ENCODE data around the gene CDKN2AIPNL. TPM values are rescaled to one million over a fixed set of nuclear protein-coding genes. Genes with fewer than 3 reads are reported as not detected.

The CDKN2AIPNL gene
- total and polyA plus RNA-seq, 2 of the 4 experiments (the other 2 are of a cell fraction), result 14.0 to 18.1 TPM

GRCh38 chr5:134455466-134455865, 43.8 kb upstream of the CDKN2AIPNL start:
- Histone ChIP-seq H2BK120ac (ENCODE audit: low read depth, low read length) (no peak overlapping the region), H3K79me1 (ENCODE audit: low read depth in 1 of 2, low read length in 2 of 2) (no peaks in the 10 kb centered on the region), H2BK15ac (ENCODE audit: low read depth, low read length) (no peak overlapping the region), H3K23ac (ENCODE audit: low read depth, low read length) (no peak overlapping the region), H3K9ac (ENCODE audit: low read depth, low read length) (no peak overlapping the region), H3K27me3 (ENCODE audit: control insufficient read depth, insufficient read depth, low read length) (no peaks in the 10 kb centered on the region), H3K18ac (ENCODE audit: low read depth, low read length) (no peak overlapping the region), H3K9me3 (ENCODE audit: control insufficient read depth, insufficient read depth, low read length) (no peaks in the 10 kb centered on the region), H2BK20ac (ENCODE audit: low read depth, low read length) (no peak overlapping the region), H2BK5ac (ENCODE audit: low read depth, low read length, poor library complexity, severe bottlenecking) (no peak overlapping the region), H3K4ac (ENCODE audit: low read depth, low read length) (no peak overlapping the region), H3K9me1 (ENCODE audit: insufficient read depth, low read length) (peaks cover 18% of the 10 kb centered on the region), H3K4me2 (ENCODE audit: low read depth, low read length) (no peak overlapping the region), H3K4me1 (ENCODE audit: control insufficient read depth, insufficient read depth, low read length) (peaks cover 22% of the 10 kb centered on the region), H3K36me3 (ENCODE audit: control insufficient read depth, insufficient read depth, low read length) (no peaks in the 10 kb centered on the region), H4K20me1 (ENCODE audit: insufficient read depth, low read length) (no peaks in the 10 kb centered on the region), H4K8ac (ENCODE audit: low read depth in 2 of 2, low read length in 2 of 2) (no peak overlapping the region), H3K27ac (ENCODE audit: insufficient read depth, low read length) (no peak overlapping the region), H2AFZ (replicated peaks; ENCODE audit: low read length, poor library complexity) (no peak overlapping the region), H3K56ac (ENCODE audit: extremely low read depth, insufficient read depth, low read length) (no peak overlapping the region), H4K91ac (ENCODE audit: insufficient read depth, low read depth, low read length) (no peak overlapping the region), H3K14ac (replicated peaks; ENCODE audit: low read depth, low read length) (no peak overlapping the region), H2AK5ac (ENCODE audit: low read depth, low read length) (no peak overlapping the region), H2AK9ac (replicated peaks; ENCODE audit: low read depth, low read length, poor library complexity) (no peak overlapping the region), H3K4me3 (ENCODE audit: insufficient read depth, low read depth, low read length) (no peak overlapping the region), H4K5ac (ENCODE audit: low read depth, low read length) (no peak overlapping the region)
- dilution Hi-C loops (cut with HindIII; ENCODE audit: low sequenced_read_pairs, unreplicated experiment) (no loop called here), intact Hi-C loops (cut with micrococcal nuclease) (no loop called here), in situ Hi-C loops (cut with MboI; ENCODE audit: low sequenced_read_pairs) (no loop called here)
- WGBS, 2 experiments (ENCODE audit: extremely low coverage in 2 of 2, insufficient read length in 1 of 2), result no CpG with 5 or more reads among the region's 8 CpGs
- ATAC-seq (ENCODE audit: low read depth) (no peak), DNase-seq (no peak)
- BruUV-seq (replicated peaks), result no TSS peak
- TF ChIP-seq CEBPB (IDR thresholded peaks at IDR 0.05; ENCODE audit: low read depth, low read length), result peak; percentile 17; the same call in 1 of the 2 replicates
- TF ChIP-seq, protein P1, sequence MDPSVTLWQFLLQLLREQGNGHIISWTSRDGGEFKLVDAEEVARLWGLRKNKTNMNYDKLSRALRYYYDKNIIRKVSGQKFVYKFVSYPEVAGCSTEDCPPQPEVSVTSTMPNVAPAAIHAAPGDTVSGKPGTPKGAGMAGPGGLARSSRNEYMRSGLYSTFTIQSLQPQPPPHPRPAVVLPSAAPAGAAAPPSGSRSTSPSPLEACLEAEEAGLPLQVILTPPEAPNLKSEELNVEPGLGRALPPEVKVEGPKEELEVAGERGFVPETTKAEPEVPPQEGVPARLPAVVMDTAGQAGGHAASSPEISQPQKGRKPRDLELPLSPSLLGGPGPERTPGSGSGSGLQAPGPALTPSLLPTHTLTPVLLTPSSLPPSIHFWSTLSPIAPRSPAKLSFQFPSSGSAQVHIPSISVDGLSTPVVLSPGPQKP (IDR thresholded peaks at IDR 0.05; ENCODE audit: borderline replicate concordance, low read depth, low read length), result no peak
- POLR2A ChIA-PET (ENCODE audit: unreplicated experiment), result no interaction called here
- CTCF ChIA-PET, result interaction anchor here (0.5 kb wide), 1 partner anchor 290 kb away, joined by 4 read pairs; no protein-coding TSS in a partner anchor
